Ishikawa (cell line): ENCODE results near the gene EIF4E3.

Experiments
- CEBPB ChIP-seq: IDR thresholded peaks from 2 replicates; pipeline ENCODE4 v1.6.1; 2012
- EGR1 ChIP-seq: IDR thresholded peaks from 2 replicates; pipeline ENCODE4 v1.6.1; 2012
- EP300 ChIP-seq: IDR thresholded peaks from 2 replicates; pipeline ENCODE4 v1.6.1; 2012; ENCODE audit warnings: borderline replicate concordance
- FOXM1 ChIP-seq: IDR thresholded peaks from 2 replicates; pipeline ENCODE4 v1.6.1; 2012; ENCODE audit warnings: low read depth, borderline replicate concordance
- MAX ChIP-seq: IDR thresholded peaks from 2 replicates; pipeline ENCODE4 v1.6.1; 2012
- RAD21 ChIP-seq: IDR thresholded peaks from 2 replicates; pipeline ENCODE4 v1.6.1; 2012; ENCODE audit warnings: low read depth
- REST ChIP-seq: IDR thresholded peaks from 2 replicates; pipeline ENCODE4 v1.6.1; 2012; ENCODE audit warnings: low read depth, mild to moderate bottlenecking
- TAF1 ChIP-seq: IDR thresholded peaks from 2 replicates; pipeline ENCODE4 v1.6.1; 2012; ENCODE audit warnings: low read depth, mild to moderate bottlenecking
- TCF12 ChIP-seq: IDR thresholded peaks from 2 replicates; pipeline ENCODE4 v1.6.1; 2012; ENCODE audit warnings: low read depth
- USF1 ChIP-seq: IDR thresholded peaks from 2 replicates; pipeline ENCODE4 v1.6.1; 2012
- YY1 ChIP-seq: IDR thresholded peaks from 2 replicates; pipeline ENCODE4 v1.6.1; 2012; ENCODE audit warnings: low read depth

- TF ChIP-seq FOXM1 (no peak), REST (no peak), TCF12 (no peak), USF1 (no peak), CEBPB (no peak), EGR1 (no peak), YY1 (no peak), TAF1 (no peak), EP300 (no peak), MAX (no peak), RAD21 (no peak)
Observed at GRCh38 chr3:71728632-71729342, 3.6 kb upstream of the EIF4E3 start.
